Measurements from ENCODE around the gene CFAP61. TPM values are rescaled to one million over a fixed set of nuclear protein-coding genes. Genes with fewer than 3 reads are reported as not detected.

The CFAP61 gene
- total and polyA plus RNA-seq, 2 experiments from 2014 or later: 0.21 TPM; not detected in 1

DNA sequence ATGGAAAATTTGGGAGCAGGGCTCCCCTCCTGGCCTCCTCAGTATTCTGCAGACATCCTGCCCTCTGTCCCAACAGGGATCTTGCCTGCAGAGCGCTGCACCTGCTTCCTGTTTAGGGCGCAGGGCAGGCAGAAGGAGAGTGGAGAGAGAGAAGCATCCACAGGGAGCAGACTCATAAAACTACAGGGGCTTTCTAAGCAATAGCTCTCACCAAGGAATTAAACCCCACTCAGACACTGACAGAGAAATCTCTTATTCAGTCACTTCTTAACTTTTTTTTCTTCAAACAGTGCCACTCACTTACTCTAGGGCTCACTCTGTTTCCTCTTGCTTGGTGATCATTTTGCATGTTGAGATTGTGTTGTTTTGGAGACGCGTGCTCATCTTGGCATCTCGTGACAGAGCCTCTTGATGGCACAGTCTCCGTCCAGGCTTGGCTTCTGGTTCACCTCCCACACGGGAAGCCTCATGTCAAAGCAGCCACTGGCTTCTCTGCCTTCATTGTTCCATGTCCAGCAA lies 162.5 kb downstream of the CFAP61 start:
- H3K27me3 ChIP-seq (ENCODE audit: insufficient read depth): no peaks in the 10 kb centered on the region
- no peaks in the 10 kb centered on the region for H3K36me3 ChIP-seq (ENCODE audit: insufficient read depth)
- H3K4me3 ChIP-seq: no peak overlapping the region
- H3K9me2 ChIP-seq (ENCODE audit: insufficient read depth): no peaks in the 10 kb centered on the region
- H3K27ac Mint-ChIP-seq: no peak overlapping the region
- H3K36me3 Mint-ChIP-seq (ENCODE audit: low read depth): peaks cover 5% of the 10 kb centered on the region; the same call in 1 of the 3 replicates
- ATAC-seq (peak; percentile 92), DNase-seq (ENCODE audit: low spot score) (peak; percentile 60)
- H2AFZ ChIP-seq: peak overlapping the region; percentile 60; the same call in 1 of the 2 replicates
- peaks cover 12% of the 10 kb centered on the region for H3K9me3 Mint-ChIP-seq
- H3K4me1 ChIP-seq (ENCODE audit: insufficient read depth): peaks cover 8% of the 10 kb centered on the region; the same call in 1 of the 2 replicates
- no peak overlapping the region for H3K4me2 ChIP-seq
- peaks cover 2% of the 10 kb centered on the region for H3K27me3 Mint-ChIP-seq (ENCODE audit: insufficient read depth, low read depth, poor library complexity)
- TF ChIP-seq, protein P1, sequence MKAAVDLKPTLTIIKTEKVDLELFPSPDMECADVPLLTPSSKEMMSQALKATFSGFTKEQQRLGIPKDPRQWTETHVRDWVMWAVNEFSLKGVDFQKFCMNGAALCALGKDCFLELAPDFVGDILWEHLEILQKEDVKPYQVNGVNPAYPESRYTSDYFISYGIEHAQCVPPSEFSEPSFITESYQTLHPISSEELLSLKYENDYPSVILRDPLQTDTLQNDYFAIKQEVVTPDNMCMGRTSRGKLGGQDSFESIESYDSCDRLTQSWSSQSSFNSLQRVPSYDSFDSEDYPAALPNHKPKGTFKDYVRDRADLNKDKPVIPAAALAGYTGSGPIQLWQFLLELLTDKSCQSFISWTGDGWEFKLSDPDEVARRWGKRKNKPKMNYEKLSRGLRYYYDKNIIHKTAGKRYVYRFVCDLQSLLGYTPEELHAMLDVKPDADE (IDR thresholded peaks at IDR 0.05): no peak
- TF ChIP-seq CTCF (conservative IDR thresholded peaks at IDR 0.05; ENCODE audit: low read depth in 2 of 2): peak in 1 of 2 experiments; percentile 19; a peak in 1 of 4 replicates
- H4K20me1 ChIP-seq (replicated peaks; ENCODE audit: insufficient read depth): no peaks in the 10 kb centered on the region
- H3K27ac ChIP-seq (ENCODE audit: low read depth): no peak overlapping the region
- peaks cover 30% of the 10 kb centered on the region for H3K4me1 Mint-ChIP-seq
- no peaks in the 10 kb centered on the region for H3F3A ChIP-seq (replicated peaks; ENCODE audit: low read depth)
- H3K4me3 Mint-ChIP-seq: no peak overlapping the region
- no peaks in the 10 kb centered on the region for H3K79me2 ChIP-seq (replicated peaks; ENCODE audit: insufficient read depth)

- H3K4me1 Mint-ChIP-seq: peaks cover 27% of the 10 kb centered on the region
- H3K9me3 Mint-ChIP-seq: peaks cover 12% of the 10 kb centered on the region
- ATAC-seq: no peak
- H3K4me3 Mint-ChIP-seq: no peak overlapping the region
- no peaks in the 10 kb centered on the region for H3K27me3 ChIP-seq (ENCODE audit: insufficient read depth)
- H3F3A ChIP-seq (replicated peaks; ENCODE audit: low read depth): no peaks in the 10 kb centered on the region
- no peaks in the 10 kb centered on the region for H3K9me2 ChIP-seq (ENCODE audit: insufficient read depth)
- no peak overlapping the region for H2AFZ ChIP-seq
- H3K4me1 ChIP-seq (ENCODE audit: insufficient read depth): peaks cover 8% of the 10 kb centered on the region; the same call in 1 of the 2 replicates
- peaks cover 5% of the 10 kb centered on the region; the same call in 1 of the 3 replicates for H3K36me3 Mint-ChIP-seq (ENCODE audit: low read depth)
- no peak overlapping the region for H3K27ac Mint-ChIP-seq
- TF ChIP-seq CTCF (conservative IDR thresholded peaks at IDR 0.05; ENCODE audit: low read depth in 2 of 2): no peak
- no peak for TF ChIP-seq ZNF331 (CRISPR knock-in tag; IDR thresholded peaks at IDR 0.05; ENCODE audit: low read depth)
- TF ChIP-seq ZNF462 (CRISPR knock-in tag; IDR thresholded peaks at IDR 0.05): no peak
- H3K36me3 ChIP-seq (ENCODE audit: insufficient read depth): no peaks in the 10 kb centered on the region
- no peak for DNase-seq (ENCODE audit: low spot score)
- no peak overlapping the region for H3K27ac ChIP-seq (ENCODE audit: low read depth)
- peaks cover 2% of the 10 kb centered on the region for H3K27me3 Mint-ChIP-seq (ENCODE audit: insufficient read depth, low read depth, poor library complexity)
- no peak overlapping the region for H3K4me2 ChIP-seq
- no peak overlapping the region for H3K4me3 ChIP-seq
- H4K20me1 ChIP-seq (replicated peaks; ENCODE audit: insufficient read depth): no peaks in the 10 kb centered on the region
- H3K79me2 ChIP-seq (replicated peaks; ENCODE audit: insufficient read depth): no peaks in the 10 kb centered on the region
Measured at GRCh38 chr20:20215976-20216727, 163.8 kb downstream of the CFAP61 start.

Measured in GM23338 (cell line).